ENCODE data around the gene RNF223. TPM values are rescaled to one million over a fixed set of nuclear protein-coding genes. Genes with fewer than 3 reads are reported as not detected.

RNF223 gene
- total RNA-seq, 1 donor from 2014 or later, result not detected

DNA sequence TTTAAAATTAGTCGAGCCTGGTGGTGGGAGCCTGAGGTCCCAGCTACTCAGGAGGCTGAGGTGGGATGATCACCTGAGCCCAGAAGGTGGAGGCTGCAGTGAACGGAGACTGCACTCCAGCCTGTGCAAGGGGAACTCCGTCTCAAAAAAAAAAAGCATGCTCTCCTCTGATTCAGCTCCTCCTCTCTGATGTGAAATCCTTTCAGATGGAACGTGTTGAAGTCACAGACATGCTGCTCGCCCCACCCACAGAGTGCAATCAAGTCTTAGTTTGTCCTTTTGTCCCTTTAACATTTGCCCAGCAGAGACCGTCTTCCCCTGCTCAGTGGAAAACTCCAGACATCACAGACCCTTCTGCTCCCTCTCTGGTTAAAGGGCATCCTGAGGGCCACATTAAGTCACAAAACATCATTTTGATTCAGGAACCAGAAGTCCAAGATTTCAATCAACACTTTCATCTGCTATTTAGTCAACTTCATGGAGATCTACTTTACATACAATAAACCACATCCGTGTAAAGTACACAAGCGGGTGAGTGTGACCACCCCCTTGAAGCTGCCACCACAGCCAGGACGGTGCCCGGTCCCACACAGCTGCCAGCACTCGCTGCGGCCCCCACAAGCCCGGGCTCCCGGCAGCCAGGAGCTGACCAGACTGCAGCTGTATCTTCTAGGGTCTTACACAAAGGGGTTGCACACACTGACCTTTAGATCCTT, 18.9 kb upstream of the RNF223 start:
- Histone ChIP-seq H3K36me3 (no peaks in the 10 kb centered on the region), H3F3A (ENCODE audit: low read depth) (no peaks in the 10 kb centered on the region), H3K4me1 (no peaks in the 10 kb centered on the region), H3K4me3 (no peak overlapping the region), H4K20me1 (ENCODE audit: low read depth) (no peaks in the 10 kb centered on the region), H3K4me2 (no peak overlapping the region), H3K9ac (no peak overlapping the region), H3K79me2 (ENCODE audit: low read depth) (no peaks in the 10 kb centered on the region), H3K27me3 (no peaks in the 10 kb centered on the region), H2AFZ (replicated peaks) (no peak overlapping the region), H3K9me3 (ENCODE audit: low read depth) (no peaks in the 10 kb centered on the region), H3K27ac (no peak overlapping the region)
- peaks cover 3% of the 10 kb centered on the region for H3K4me1 Mint-ChIP-seq
- H3K36me3 Mint-ChIP-seq, result peaks cover 3% of the 10 kb centered on the region
- H3K9me3 Mint-ChIP-seq, result peaks cover 8% of the 10 kb centered on the region
- no peak overlapping the region for H3K27ac Mint-ChIP-seq
- DNase-seq (ENCODE audit: low spot score), result no peak
- TF ChIP-seq CTCF (IDR thresholded peaks at IDR 0.05) (no peak), EZH2phosphoT487 (IDR thresholded peaks at IDR 0.05) (no peak), EZH2 (IDR thresholded peaks at IDR 0.05) (no peak)
- H3K27me3 Mint-ChIP-seq (ENCODE audit: insufficient read depth, low read depth), result peaks cover 2% of the 10 kb centered on the region
- peak overlapping the region; percentile 11 for H3K4me3 Mint-ChIP-seq

GRCh38 chr1:1092149-1092855, 18.2 kb upstream of the RNF223 start:
- Mint-ChIP-seq H3K27me3 (ENCODE audit: insufficient read depth, low read depth) (peaks cover 2% of the 10 kb centered on the region), H3K9me3 (peaks cover 5% of the 10 kb centered on the region), H3K36me3 (peaks cover 3% of the 10 kb centered on the region), H3K4me1 (peaks cover 3% of the 10 kb centered on the region), H3K27ac (no peak overlapping the region), H3K4me3 (no peak overlapping the region)
- no peaks in the 10 kb centered on the region for H3F3A ChIP-seq (ENCODE audit: low read depth)
- no peaks in the 10 kb centered on the region for H3K36me3 ChIP-seq
- TF ChIP-seq EZH2phosphoT487 (IDR thresholded peaks at IDR 0.05) (no peak), EZH2 (IDR thresholded peaks at IDR 0.05) (no peak)
- DNase-seq (ENCODE audit: low spot score), result no peak
- no peaks in the 10 kb centered on the region for H4K20me1 ChIP-seq (ENCODE audit: low read depth)
- H3K4me3 ChIP-seq, result no peak overlapping the region
- H3K9me3 ChIP-seq (ENCODE audit: low read depth), result no peaks in the 10 kb centered on the region
- no peaks in the 10 kb centered on the region for H3K4me1 ChIP-seq
- H2AFZ ChIP-seq (replicated peaks), result no peak overlapping the region
- H3K79me2 ChIP-seq (ENCODE audit: low read depth), result no peaks in the 10 kb centered on the region
- no peak overlapping the region for H3K9ac ChIP-seq
- H3K27ac ChIP-seq, result no peak overlapping the region
- H3K4me2 ChIP-seq, result no peak overlapping the region
- H3K27me3 ChIP-seq, result no peaks in the 10 kb centered on the region

GRCh38 chr1:1091344-1092148, 17.4 kb upstream of the RNF223 start:
- Histone ChIP-seq H3F3A (ENCODE audit: low read depth) (no peaks in the 10 kb centered on the region), H2AFZ (replicated peaks) (no peak overlapping the region), H3K27me3 (no peaks in the 10 kb centered on the region), H3K4me1 (no peaks in the 10 kb centered on the region), H3K27ac (no peak overlapping the region), H3K4me2 (no peak overlapping the region), H4K20me1 (ENCODE audit: low read depth) (no peaks in the 10 kb centered on the region), H3K79me2 (ENCODE audit: low read depth) (no peaks in the 10 kb centered on the region), H3K36me3 (no peaks in the 10 kb centered on the region), H3K4me3 (no peak overlapping the region), H3K9me3 (ENCODE audit: low read depth) (no peaks in the 10 kb centered on the region), H3K9ac (no peak overlapping the region)
- TF ChIP-seq EZH2phosphoT487 (IDR thresholded peaks at IDR 0.05) (no peak), EZH2 (IDR thresholded peaks at IDR 0.05) (no peak), CTCF (IDR thresholded peaks at IDR 0.05) (no peak)
- Mint-ChIP-seq H3K27me3 (ENCODE audit: insufficient read depth, low read depth) (peaks cover 2% of the 10 kb centered on the region), H3K4me3 (no peak overlapping the region), H3K27ac (no peak overlapping the region), H3K4me1 (peaks cover 3% of the 10 kb centered on the region), H3K9me3 (peaks cover 5% of the 10 kb centered on the region), H3K36me3 (peaks cover 4% of the 10 kb centered on the region)
- no peak for DNase-seq (ENCODE audit: low spot score)

Data from neural progenitor cell (in vitro differentiated cells).